GM12891 (cell line): ENCODE measurements around the gene CHST2.

Experiments
- PAX5 ChIP-seq: IDR thresholded peaks from 2 replicates; pipeline ENCODE4 v1.6.1; 2011; ENCODE audit warnings: low read length, moderate library complexity, mild to moderate bottlenecking; ENCODE audit not compliant: insufficient read depth, severe bottlenecking
- POLR2A ChIP-seq: IDR thresholded peaks from 2 replicates; pipeline ENCODE4 v1.6.1; 2011; ENCODE audit warnings: low read depth, low read length, control low read depth
- POLR2AphosphoS5 ChIP-seq: IDR thresholded peaks from 2 replicates; pipeline ENCODE4 v1.6.1; 2011; ENCODE audit warnings: low read depth, low read length, control low read depth
- POU2F2 ChIP-seq: IDR thresholded peaks from 2 replicates; pipeline ENCODE4 v1.6.1; 2011; ENCODE audit warnings: low read depth, mild to moderate bottlenecking, control low read depth, low read length, moderate library complexity
- SPI1 ChIP-seq: IDR thresholded peaks from 2 replicates; pipeline ENCODE4 v1.6.1; 2011; ENCODE audit warnings: low read depth, low read length, control low read depth
- TAF1 ChIP-seq: IDR thresholded peaks from 2 replicates; pipeline ENCODE4 v1.6.1; 2011; ENCODE audit warnings: low read depth, low read length, control low read depth

- no peak for TF ChIP-seq TAF1
- no peak for TF ChIP-seq POLR2AphosphoS5
- TF ChIP-seq SPI1 = no peak
- no peak for TF ChIP-seq POLR2A
- no peak for TF ChIP-seq POU2F2
- no peak for TF ChIP-seq PAX5
Measured at GRCh38 chr3:143101792-143102381, 17.7 kb upstream of the CHST2 start.
